HUES64 (cell line): ENCODE data around the gene CNMD. TPM values are rescaled to one million over a fixed set of nuclear protein-coding genes. Genes with fewer than 3 reads are reported as not detected.

Experiments
- H3K27ac ChIP-seq: 2 replicates; pipeline ENCODE4 v1.7.0; 2013; ENCODE audit warnings: low read depth, low read length, inconsistent platforms
- H3K27me3 ChIP-seq: 2 replicates; pipeline ENCODE4 v1.6.1; 2013; ENCODE audit warnings: mild to moderate bottlenecking, low read length; ENCODE audit not compliant: insufficient read depth
- H3K36me3 ChIP-seq: 2 replicates; pipeline ENCODE4 v1.6.1; 2013; ENCODE audit warnings: mild to moderate bottlenecking, low read length; ENCODE audit not compliant: insufficient read depth
- H3K4me1 ChIP-seq: 2 replicates; pipeline ENCODE4 v1.6.1; 2013; ENCODE audit warnings: mild to moderate bottlenecking, low read length, moderate library complexity; ENCODE audit not compliant: insufficient read depth
- H3K4me3 ChIP-seq: 2 replicates; pipeline ENCODE4 v1.5.1; 2013; ENCODE audit warnings: mild to moderate bottlenecking, low read length, moderate library complexity
- H3K9ac ChIP-seq: 2 replicates; pipeline ENCODE4 v1.6.1; 2013; ENCODE audit warnings: mild to moderate bottlenecking, low read depth, low read length
- H3K9me3 ChIP-seq: 2 replicates; pipeline ENCODE4 v1.6.1; 2013; ENCODE audit warnings: low read depth, low read length; ENCODE audit not compliant: insufficient read depth
- WGBS: fragments of 150-250, 120-280 bp; methylation state at CpG from one replicate; pipeline ENCODE4 v1.1.7; 2013; ENCODE audit warnings: missing lambda C conversion rate; 5-methylcytosine and 5-hydroxymethylcytosine counted together
- polyA plus RNA-seq, 2 experiments: library from polyadenylated mRNA; stranded (reverse); fragments of 50-300 nt; gene quantifications; one replicate each; pipeline ENCODE4 v1.2.3, GENCODE V29; 2013

The CNMD gene
- polyA plus RNA-seq (2013, experiment 1 of 2): 69.7 TPM
- 63.9 TPM for polyA plus RNA-seq (2013, experiment 2 of 2)

DNA sequence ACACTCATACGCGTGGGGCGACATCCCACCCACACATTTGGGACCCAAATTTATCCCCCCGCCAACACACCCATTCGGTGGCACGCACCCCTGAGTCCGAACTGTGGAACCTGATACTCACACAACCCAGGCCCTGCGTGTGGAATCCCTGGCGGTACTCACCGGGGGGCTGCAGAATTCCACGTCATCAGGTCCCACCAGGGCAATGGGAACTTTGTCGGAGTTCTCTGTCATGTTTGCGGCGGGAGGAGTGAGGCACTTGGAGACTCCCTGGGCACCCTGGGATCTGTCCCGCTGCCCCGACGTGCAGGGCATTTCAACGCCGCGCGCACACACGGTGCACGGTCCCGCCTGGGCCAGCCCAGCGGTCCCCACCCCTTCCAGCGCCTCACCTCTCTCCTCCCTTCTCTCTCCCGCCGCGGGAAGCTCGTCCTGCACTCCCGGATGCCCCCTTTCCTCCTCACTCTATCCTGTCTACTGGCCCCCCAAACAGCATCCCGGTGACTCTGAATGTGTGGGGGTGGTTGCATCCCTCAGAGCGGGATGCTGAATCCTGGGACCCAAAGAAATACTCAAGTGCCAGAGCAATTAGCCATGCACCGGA is at the start of gene CNMD:
Gene CNMD, minus strand, starts transcription at position 353 of the 604 bp plus-strand sequence. Its CDS starts 119 bp downstream, at position 234.
- Histone ChIP-seq H3K27me3 (peaks cover 20% of the 10 kb centered on the region), H3K4me1 (peaks cover 40% of the 10 kb centered on the region), H3K27ac (peak within 1 kb of the TSS; percentile 87), H3K36me3 (no peaks in the 10 kb centered on the region), H3K9me3 (0 out of 2 replicates have a peak, but pooled peaks cover 2% of the 10 kb centered on the region), H3K9ac (peak within 1 kb of the TSS; percentile 77), H3K4me3 (peak within 1 kb of the TSS; percentile 70)
- 3% methylated on average over 34 of the region's 34 CpGs for WGBS

GRCh38 chr13:52788011-52788410 is 48.4 kb upstream of the CNMD start:
- H3K27ac ChIP-seq: no peak overlapping the region
- 71% methylated on average over 4 of the region's 4 CpGs for WGBS
- H3K27me3 ChIP-seq: no peaks in the 10 kb centered on the region
- H3K9me3 ChIP-seq: no peaks in the 10 kb centered on the region
- peaks cover 10% of the 10 kb centered on the region for H3K4me1 ChIP-seq
- H3K36me3 ChIP-seq: no peaks in the 10 kb centered on the region
- no peak overlapping the region for H3K4me3 ChIP-seq
- H3K9ac ChIP-seq: no peak overlapping the region

GRCh38 chr13:52787235-52787634 is 47.6 kb upstream of the CNMD start:
- peaks cover 10% of the 10 kb centered on the region for H3K4me1 ChIP-seq
- WGBS: 93% methylated on average over 2 of the region's 2 CpGs
- H3K27me3 ChIP-seq: no peaks in the 10 kb centered on the region
- no peak overlapping the region for H3K27ac ChIP-seq
- H3K9ac ChIP-seq: no peak overlapping the region
- H3K4me3 ChIP-seq: no peak overlapping the region
- no peaks in the 10 kb centered on the region for H3K36me3 ChIP-seq
- H3K9me3 ChIP-seq: no peaks in the 10 kb centered on the region

- Histone ChIP-seq H3K9ac (no peak overlapping the region), H3K4me3 (no peak overlapping the region), H3K4me1 (peaks cover 10% of the 10 kb centered on the region), H3K9me3 (no peaks in the 10 kb centered on the region), H3K27me3 (no peaks in the 10 kb centered on the region), H3K27ac (no peak overlapping the region), H3K36me3 (no peaks in the 10 kb centered on the region)
- 88% methylated on average over 3 of the region's 3 CpGs for WGBS
These were observed 47.1 kb upstream of the CNMD start for GRCh38 chr13:52786766-52787165.

- no peak overlapping the region for H3K9ac ChIP-seq
- H3K27ac ChIP-seq: no peak overlapping the region
- 80% methylated on average over 5 of the region's 5 CpGs for WGBS
- peaks cover 10% of the 10 kb centered on the region for H3K4me1 ChIP-seq
- no peaks in the 10 kb centered on the region for H3K27me3 ChIP-seq
- no peak overlapping the region for H3K4me3 ChIP-seq
- no peaks in the 10 kb centered on the region for H3K36me3 ChIP-seq
- no peaks in the 10 kb centered on the region for H3K9me3 ChIP-seq
These were observed 46.1 kb upstream of the CNMD start for GRCh38 chr13:52785739-52786138.

GRCh38 chr13:52784591-52785340 is 45.1 kb upstream of the CNMD start:
- no peak overlapping the region for H3K27ac ChIP-seq
- no peaks in the 10 kb centered on the region for H3K36me3 ChIP-seq
- H3K9me3 ChIP-seq: no peaks in the 10 kb centered on the region
- H3K4me1 ChIP-seq: peaks cover 10% of the 10 kb centered on the region
- no peak overlapping the region for H3K9ac ChIP-seq
- no peak overlapping the region for H3K4me3 ChIP-seq
- WGBS: 76% methylated on average over 6 of the region's 6 CpGs
- H3K27me3 ChIP-seq: no peaks in the 10 kb centered on the region

DNA sequence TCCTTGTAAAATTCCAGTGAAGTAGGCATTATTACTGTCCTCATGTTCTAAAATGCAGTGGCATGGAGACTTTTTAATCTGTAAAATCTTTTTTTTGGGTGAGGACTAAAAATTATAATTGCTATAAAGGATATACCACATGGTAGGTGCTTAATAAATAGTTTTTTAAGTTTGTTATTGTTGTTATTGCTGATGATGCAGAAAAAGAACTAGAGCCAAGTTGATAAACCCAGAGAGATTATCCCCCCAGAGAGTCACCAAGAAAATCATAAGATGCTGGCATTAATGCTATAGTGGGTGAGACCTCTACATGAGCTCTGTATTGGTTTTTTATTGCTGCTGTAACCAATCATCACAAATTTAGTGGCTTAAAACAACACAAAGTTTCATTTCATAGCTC is 44.3 kb upstream of the CNMD start:
- Histone ChIP-seq H3K4me1 (peaks cover 10% of the 10 kb centered on the region), H3K4me3 (no peak overlapping the region)

GRCh38 chr13:52782471-52783448 is 43.1 kb upstream of the CNMD start:
- no peak overlapping the region for H3K27ac ChIP-seq
- 94% methylated on average over 9 of the region's 9 CpGs for WGBS
- H3K4me3 ChIP-seq: no peak overlapping the region
- H3K9me3 ChIP-seq: no peaks in the 10 kb centered on the region
- no peaks in the 10 kb centered on the region for H3K27me3 ChIP-seq
- peaks cover 7% of the 10 kb centered on the region for H3K4me1 ChIP-seq
- no peak overlapping the region for H3K9ac ChIP-seq
- no peaks in the 10 kb centered on the region for H3K36me3 ChIP-seq

More for the DNA sequence above, 44.3 kb upstream of the CNMD start:
- Histone ChIP-seq H3K9me3 (no peaks in the 10 kb centered on the region), H3K27ac (no peak overlapping the region), H3K36me3 (no peaks in the 10 kb centered on the region), H3K27me3 (no peaks in the 10 kb centered on the region), H3K9ac (no peak overlapping the region)

DNA sequence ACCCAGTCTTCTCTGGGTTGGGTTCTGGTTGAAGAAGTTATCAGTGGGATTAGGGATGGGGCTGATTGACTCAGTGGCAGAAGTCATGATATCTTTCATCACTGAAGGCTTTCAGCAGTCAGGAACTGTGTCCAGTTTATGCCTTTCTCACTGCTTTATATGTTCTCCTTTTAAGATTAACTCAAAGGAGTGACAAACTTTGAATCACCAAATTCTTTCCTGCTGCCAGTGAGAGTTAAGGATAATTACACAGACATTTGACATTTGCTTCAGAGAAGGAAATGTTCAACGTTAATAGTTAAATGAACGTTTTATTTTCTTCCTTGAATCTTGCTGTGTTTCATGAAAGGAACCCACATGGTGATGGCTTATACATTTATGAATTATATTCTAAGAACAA is 41.0 kb upstream of the CNMD start:
- no CpG with 5 or more reads among the region's 2 CpGs for WGBS

DNA sequence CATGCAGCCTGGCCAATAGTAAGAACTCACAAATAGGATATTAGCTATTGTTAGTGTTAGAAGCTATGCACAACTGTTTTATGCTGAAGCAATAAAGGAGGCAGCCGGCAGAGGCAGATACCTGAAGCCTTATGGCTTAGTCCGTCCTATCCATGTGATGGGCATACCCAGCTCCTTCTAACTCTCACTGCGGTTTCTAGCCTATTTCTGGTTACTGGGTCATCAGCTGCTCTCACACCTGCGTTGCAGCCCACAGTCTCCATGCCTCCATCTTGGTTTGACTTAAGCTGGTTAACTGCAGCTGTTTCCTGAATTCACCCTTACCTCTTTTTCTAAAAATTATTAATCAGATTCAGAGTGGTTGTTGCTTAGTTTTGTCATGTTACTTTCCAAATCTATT is 40.5 kb upstream of the CNMD start:
- H3K36me3 ChIP-seq: no peaks in the 10 kb centered on the region
- no peak overlapping the region for H3K9ac ChIP-seq
- WGBS: 94% methylated on average over 4 of the region's 4 CpGs

More for the DNA sequence above, 41.0 kb upstream of the CNMD start:
- Histone ChIP-seq H3K4me1 (peaks cover 3% of the 10 kb centered on the region; the same call in 1 of the 2 replicates), H3K27me3 (no peaks in the 10 kb centered on the region), H3K4me3 (no peak overlapping the region), H3K27ac (no peak overlapping the region), H3K36me3 (no peaks in the 10 kb centered on the region), H3K9ac (no peak overlapping the region), H3K9me3 (no peaks in the 10 kb centered on the region)

DNA sequence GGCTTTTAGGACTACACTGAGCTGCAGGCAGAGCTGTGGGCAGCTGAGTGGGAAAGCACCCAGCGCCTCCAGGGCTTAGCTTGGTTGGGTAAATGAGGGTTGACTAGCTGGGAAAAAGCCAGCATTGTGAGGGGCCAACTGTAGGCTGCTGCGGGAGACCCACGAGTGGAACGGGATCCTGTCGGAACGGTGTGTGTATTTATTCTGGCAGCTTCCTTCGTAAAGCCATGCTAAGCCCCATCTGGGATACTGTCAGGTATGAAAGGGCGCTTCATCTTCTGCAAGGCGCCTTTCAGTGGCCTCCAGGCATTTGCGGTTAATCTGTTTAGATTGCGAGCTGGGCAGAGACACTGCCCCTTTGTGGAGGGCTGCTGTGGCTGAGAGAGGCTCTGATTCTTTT is 39.5 kb upstream of the CNMD start:
- 87% methylated on average over 11 of the region's 11 CpGs for WGBS

More for the DNA sequence above, 40.5 kb upstream of the CNMD start:
- 0 out of 2 replicates have a peak, but pooled peaks cover 3% of the 10 kb centered on the region for H3K4me1 ChIP-seq
- H3K27ac ChIP-seq: no peak overlapping the region
- H3K27me3 ChIP-seq: no peaks in the 10 kb centered on the region
- no peak overlapping the region for H3K4me3 ChIP-seq
- no peaks in the 10 kb centered on the region for H3K9me3 ChIP-seq

More for the DNA sequence above, 39.5 kb upstream of the CNMD start:
- no peaks in the 10 kb centered on the region for H3K9me3 ChIP-seq
- no peak overlapping the region for H3K4me3 ChIP-seq
- 0 out of 2 replicates have a peak, but pooled peaks cover 3% of the 10 kb centered on the region for H3K4me1 ChIP-seq
- no peaks in the 10 kb centered on the region for H3K27me3 ChIP-seq
- H3K9ac ChIP-seq: no peak overlapping the region
- H3K36me3 ChIP-seq: no peaks in the 10 kb centered on the region
- no peak overlapping the region for H3K27ac ChIP-seq
